ENCODE results near the gene PLTP. TPM values are rescaled to one million over a fixed set of nuclear protein-coding genes. Genes with fewer than 3 reads are reported as not detected.
"Not testable (repeated sequence)": the region's sequence is repeated elsewhere in the genome, so short reads cannot be mapped to it uniquely, and the experiment has no call there.

PLTP gene
- total RNA-seq, 4 donors from 2014 or later = 37.4 to 114 (median 83.2) TPM

- TF ChIP-seq POLR2A (IDR thresholded peaks at IDR 0.05) (no peak), CTCF (IDR thresholded peaks at IDR 0.05) (no peak)
- peak in 1 of 2 donors; percentile 75 for DNase-seq (ENCODE audit: low spot score in 2 of 2)
- H3K4me3 ChIP-seq (ENCODE audit: low read depth, poor library complexity, severe bottlenecking) = no peak overlapping the region
- intact Hi-C loops (cut with DNase I; ENCODE audit: low total_unique reads) = no loop called here
- WGBS, 2 donors = 81% methylated on average over 18 to 19 of the region's 19 CpGs
These were observed 45.3 kb upstream of the PLTP start for GRCh38 chr20:45957021-45957941.

- H3K4me3 ChIP-seq (ENCODE audit: low read depth, poor library complexity, severe bottlenecking); intact Hi-C loops (cut with DNase I; ENCODE audit: low total_unique reads): not testable (repeated sequence)
- WGBS, 2 donors = 90 to 91% methylated on average over 10 of the region's 10 CpGs
- peak in 1 of 2 donors; percentile 57 for DNase-seq (ENCODE audit: low spot score in 2 of 2)
These were observed 44.4 kb upstream of the PLTP start for GRCh38 chr20:45956326-45956725.

GRCh38 chr20:45953672-45954071, 41.7 kb upstream of the PLTP start:
- intact Hi-C loops (cut with DNase I; ENCODE audit: low total_unique reads) = no loop called here

GRCh38 chr20:45952861-45953260, 40.9 kb upstream of the PLTP start:
- TF ChIP-seq POLR2A (IDR thresholded peaks at IDR 0.05) = no peak
- no peak for TF ChIP-seq CTCF (IDR thresholded peaks at IDR 0.05)
- intact Hi-C loops (cut with DNase I; ENCODE audit: low total_unique reads) = no loop called here
- no peak for DNase-seq (ENCODE audit: low spot score in 2 of 2)
- no peak overlapping the region for H3K4me3 ChIP-seq (ENCODE audit: low read depth, poor library complexity, severe bottlenecking)
- WGBS, 2 donors = 91 to 98% methylated on average over 5 of the region's 5 CpGs

More at GRCh38 chr20:45953672-45954071, 41.7 kb upstream of the PLTP start:
- no peak overlapping the region for H3K4me3 ChIP-seq (ENCODE audit: low read depth, poor library complexity, severe bottlenecking)
- peak in 1 of 2 donors; percentile 76 for DNase-seq (ENCODE audit: low spot score in 2 of 2)
- WGBS, 2 donors = 84 to 88% methylated on average over 8 to 9 of the region's 9 CpGs
- TF ChIP-seq POLR2A (IDR thresholded peaks at IDR 0.05) (no peak), CTCF (IDR thresholded peaks at IDR 0.05) (no peak)

GRCh38 chr20:45951925-45952834, 40.2 kb upstream of the PLTP start:
- 89 to 90% methylated on average over 19 of the region's 19 CpGs for WGBS, 2 donors
- TF ChIP-seq CTCF (IDR thresholded peaks at IDR 0.05) = no peak
- peak in 1 of 2 donors; percentile 85 for DNase-seq (ENCODE audit: low spot score in 2 of 2)
- intact Hi-C loops (cut with DNase I; ENCODE audit: low total_unique reads) = no loop called here
- H3K4me3 ChIP-seq (ENCODE audit: low read depth, poor library complexity, severe bottlenecking) = no peak overlapping the region

- 87 to 89% methylated on average over 9 of the region's 9 CpGs for WGBS, 2 donors
- DNase-seq (ENCODE audit: low spot score in 2 of 2) = peak in 1 of 2 donors; percentile 81
- intact Hi-C loops (cut with DNase I; ENCODE audit: low total_unique reads) = no loop called here
- H3K4me3 ChIP-seq (ENCODE audit: low read depth, poor library complexity, severe bottlenecking) = no peak overlapping the region
- no peak for TF ChIP-seq POLR2A (IDR thresholded peaks at IDR 0.05)
- no peak for TF ChIP-seq CTCF (IDR thresholded peaks at IDR 0.05)
These were observed 38.3 kb upstream of the PLTP start for GRCh38 chr20:45950330-45950646.
